ENCODE measurements around the gene GIMD1.
"Not testable (repeated sequence)": the region's sequence is repeated elsewhere in the genome, so short reads cannot be mapped to it uniquely, and the experiment has no call there.

Gene GIMD1

GRCh38 chr4:106347167-106347566 is 21.4 kb downstream of the GIMD1 start:
- FAIRE-seq: peak; percentile 36

DNA sequence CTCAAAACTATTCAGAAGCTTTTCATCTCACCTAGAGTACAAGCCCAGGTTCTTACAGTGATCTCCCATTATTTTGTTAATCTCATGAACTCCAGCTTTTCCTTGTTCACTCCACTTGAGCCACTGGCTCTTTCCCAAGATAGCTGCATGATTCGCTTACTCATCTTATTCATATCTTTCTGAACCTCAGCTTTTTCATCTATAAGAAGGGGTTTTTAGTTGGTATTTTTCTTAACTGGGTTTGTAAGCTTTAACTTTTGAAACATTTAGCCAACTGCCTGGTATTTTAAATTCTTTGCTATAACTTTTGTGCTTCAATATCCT is 24.0 kb downstream of the GIMD1 start:
- no peak for FAIRE-seq

GRCh38 chr4:106343865-106344646 is 24.5 kb downstream of the GIMD1 start:
- no peak for FAIRE-seq

- no peak for FAIRE-seq
Measured at GRCh38 chr4:106340774-106341173, 27.8 kb downstream of the GIMD1 start.

DNA sequence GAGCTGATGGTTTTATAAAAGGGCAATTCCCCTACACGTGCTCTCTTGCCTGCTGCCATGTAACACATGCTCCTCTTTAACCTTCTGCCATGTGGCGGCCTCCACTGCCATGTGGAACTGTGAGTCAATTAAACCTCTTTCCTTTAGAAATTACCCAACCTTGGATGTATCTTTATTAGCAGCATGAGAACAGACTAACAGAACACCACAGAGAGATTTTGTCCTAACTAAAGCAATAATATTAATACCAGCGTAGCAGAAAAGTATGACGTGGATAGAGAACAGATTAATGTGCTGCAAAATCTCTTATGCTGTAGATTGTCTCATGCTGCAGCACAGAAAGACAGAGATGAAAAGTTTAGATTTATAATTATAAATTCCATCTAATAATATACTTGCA is 29.1 kb downstream of the GIMD1 start:
- FAIRE-seq: no peak

GRCh38 chr4:106338671-106339070 is 29.9 kb downstream of the GIMD1 start:
- FAIRE-seq: no peak

GRCh38 chr4:106337916-106338315 is 30.7 kb downstream of the GIMD1 start:
- no peak for FAIRE-seq

DNA sequence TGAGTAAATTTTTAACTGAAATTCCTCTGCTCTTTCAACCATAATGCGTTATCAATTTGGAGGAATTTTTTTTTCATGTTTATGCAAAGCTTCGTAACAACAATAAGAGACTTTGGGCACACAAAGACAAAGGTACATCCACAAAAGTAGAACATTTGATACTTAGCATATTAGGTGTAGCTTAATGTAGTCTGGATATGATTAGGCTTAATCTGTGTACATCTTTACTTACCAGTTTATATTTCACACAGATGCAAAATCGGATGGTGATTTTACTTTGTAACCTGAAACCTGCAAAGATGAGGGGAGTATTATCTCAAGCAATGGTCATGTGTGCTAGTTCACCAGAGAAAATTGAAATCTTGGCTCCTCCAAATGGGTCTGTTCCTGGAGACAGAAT is 32.0 kb downstream of the GIMD1 start:
- FAIRE-seq: no peak

- no peak for FAIRE-seq
Measured at GRCh38 chr4:106334741-106335470, 33.7 kb downstream of the GIMD1 start.

DNA sequence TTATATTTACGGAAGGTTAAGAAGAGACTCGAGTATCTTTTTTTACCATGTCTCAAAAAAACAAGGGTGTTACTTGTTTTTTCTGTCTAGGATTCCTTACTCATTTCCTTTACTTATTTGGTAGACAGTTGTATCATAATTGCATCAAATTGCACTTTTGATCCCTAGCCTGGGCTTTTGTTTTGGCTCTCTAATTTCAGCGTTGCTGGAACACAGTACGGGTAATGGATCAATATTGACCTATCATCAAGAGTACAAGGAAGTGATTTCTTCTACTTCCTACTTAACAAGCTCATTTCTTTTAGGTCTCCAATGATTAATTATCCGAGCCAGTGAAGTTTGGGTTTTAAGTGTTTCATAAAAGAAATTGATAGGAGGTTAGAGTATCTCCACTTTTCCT is 35.4 kb downstream of the GIMD1 start:
- no peak for FAIRE-seq

DNA sequence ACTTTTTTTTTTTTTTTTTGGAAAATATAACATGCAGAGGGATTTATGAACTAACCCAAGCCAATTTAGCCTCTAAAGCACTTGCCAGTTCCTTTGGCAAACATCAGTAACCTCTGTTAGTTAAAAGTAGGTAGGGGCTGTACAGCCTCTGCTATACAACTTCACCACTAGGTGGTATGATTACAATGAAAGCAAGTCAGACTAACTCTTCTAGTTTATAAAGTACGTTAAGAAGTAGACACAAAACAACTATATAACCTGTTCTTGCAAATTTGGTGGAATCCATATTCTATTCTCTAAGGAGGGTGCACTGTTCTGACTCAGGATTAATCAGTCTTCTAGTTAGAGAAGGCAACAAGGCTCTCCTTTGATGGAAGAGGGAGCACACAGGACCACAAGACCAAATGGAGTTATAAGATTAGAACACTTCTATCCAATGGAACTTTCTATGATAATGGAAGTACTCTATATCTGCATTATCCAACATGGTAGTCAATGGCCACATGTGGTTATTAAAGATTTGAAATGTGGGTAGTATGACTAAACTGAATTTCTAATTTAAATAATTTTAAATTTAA is 39.4 kb downstream of the GIMD1 start:
- FAIRE-seq: no peak

GRCh38 chr4:106325800-106326199 is 42.8 kb downstream of the GIMD1 start:
- no peak for FAIRE-seq

GRCh38 chr4:106323119-106323518 is 45.5 kb downstream of the GIMD1 start:
- peak; percentile 66 for FAIRE-seq

DNA sequence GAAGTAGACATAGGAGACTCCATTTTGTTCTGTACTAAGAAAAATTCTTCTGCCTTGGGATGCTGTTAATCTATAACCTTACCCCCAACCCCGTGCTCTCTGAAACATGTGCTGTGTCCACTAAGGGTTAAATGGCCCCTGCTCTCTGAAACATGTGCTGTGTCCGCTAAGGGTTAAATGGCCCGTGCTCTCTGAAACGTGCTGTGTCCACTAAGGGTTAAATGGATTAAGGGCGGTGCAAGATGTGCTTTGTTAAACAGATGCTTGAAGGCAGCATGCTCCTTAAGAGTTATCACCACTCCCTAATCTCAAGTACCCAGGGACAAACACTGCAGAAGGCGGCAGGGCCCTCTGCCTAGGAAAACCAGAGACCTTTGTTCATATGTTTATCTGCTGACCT is 46.8 kb downstream of the GIMD1 start:
- FAIRE-seq: not testable (repeated sequence)

DNA sequence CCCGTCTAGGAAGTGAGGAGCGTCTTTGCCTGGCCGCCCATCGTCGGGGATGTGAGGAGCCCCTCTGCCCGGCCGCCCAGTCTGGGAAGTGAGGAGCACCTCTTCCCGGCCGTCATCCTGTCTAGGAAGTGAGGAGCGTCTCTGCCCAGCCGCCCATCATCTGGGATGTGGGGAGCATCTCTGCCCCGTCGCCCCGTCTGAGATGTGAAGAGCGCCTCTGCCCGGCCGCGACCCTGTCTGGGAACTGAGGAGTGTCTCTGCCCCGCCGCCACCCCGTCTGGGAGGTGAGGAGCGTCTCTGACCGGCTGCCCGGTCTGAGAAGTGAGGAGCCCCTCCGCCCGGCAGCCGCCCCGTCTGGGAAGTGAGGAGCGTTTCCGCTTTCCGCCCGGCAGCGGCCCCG is 47.4 kb downstream of the GIMD1 start:
- FAIRE-seq: not testable (repeated sequence)

GRCh38 chr4:106320235-106320634 is 48.3 kb downstream of the GIMD1 start:
- no peak for FAIRE-seq

DNA sequence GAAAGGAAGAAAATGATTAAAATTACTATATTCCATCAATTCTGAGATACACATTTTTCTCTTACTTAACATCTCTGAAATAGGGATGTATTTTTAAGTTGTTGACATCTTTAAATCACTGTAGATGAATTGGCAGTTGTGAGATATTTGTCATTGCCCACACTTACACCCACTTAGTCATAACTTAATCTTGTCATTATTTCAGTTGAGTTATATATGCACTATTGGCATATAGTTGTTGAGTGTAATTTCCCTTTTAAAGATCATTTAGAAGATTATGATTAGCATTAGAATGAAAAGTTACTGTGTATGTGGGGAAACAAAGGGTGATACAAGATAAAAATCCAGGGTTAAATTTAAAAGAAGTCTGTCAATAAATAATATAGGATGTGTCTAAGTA is 50.1 kb downstream of the GIMD1 start:
- no peak for FAIRE-seq

- FAIRE-seq: no peak
Measured at GRCh38 chr4:106317815-106318214, 50.8 kb downstream of the GIMD1 start.

GRCh38 chr4:106316773-106317409 is 51.7 kb downstream of the GIMD1 start:
- FAIRE-seq: no peak

GRCh38 chr4:106315968-106316772 is 52.4 kb downstream of the GIMD1 start, which contains the start of the genes AIMP1 and TBCK:
Gene AIMP1, plus strand, starts transcription at chr4:106316550. Its CDS starts 8,460 bp downstream, at chr4:106325010.
Gene TBCK, minus strand, starts transcription at chr4:106316209. Its CDS starts 7,249 bp downstream, at chr4:106308960.
- FAIRE-seq: no peak

GRCh38 chr4:106315476-106315967 is 53.1 kb downstream of the GIMD1 start:
- no peak for FAIRE-seq

- no peak for FAIRE-seq
Measured at GRCh38 chr4:106314960-106315359, 53.6 kb downstream of the GIMD1 start.

All from colon (tissue), 2 donors.